GM11168 (cell line): ENCODE results near the gene SLC2A9.

Experiments
- in situ Hi-C: fragments of 300-500 bp; cut with MboI; formaldehyde crosslinking; loops from one replicate; pipeline ENCODE4 v1.12.0; 2022; ENCODE audit warnings: low sequenced_read_pairs; ENCODE audit not compliant: unreplicated experiment

SLC2A9 gene

GRCh38 chr4:9904976-9905587, 116.2 kb downstream of the SLC2A9 start:
- in situ Hi-C loops: loop anchor here (5.0 kb wide), 1 partner anchor 112 kb away; no protein-coding TSS in a partner anchor

- in situ Hi-C loops: loop anchor here (5.0 kb wide), 1 partner anchor 114 kb away; no protein-coding TSS in a partner anchor
These were observed 118.0 kb downstream of the SLC2A9 start for GRCh38 chr4:9903317-9903716.

DNA sequence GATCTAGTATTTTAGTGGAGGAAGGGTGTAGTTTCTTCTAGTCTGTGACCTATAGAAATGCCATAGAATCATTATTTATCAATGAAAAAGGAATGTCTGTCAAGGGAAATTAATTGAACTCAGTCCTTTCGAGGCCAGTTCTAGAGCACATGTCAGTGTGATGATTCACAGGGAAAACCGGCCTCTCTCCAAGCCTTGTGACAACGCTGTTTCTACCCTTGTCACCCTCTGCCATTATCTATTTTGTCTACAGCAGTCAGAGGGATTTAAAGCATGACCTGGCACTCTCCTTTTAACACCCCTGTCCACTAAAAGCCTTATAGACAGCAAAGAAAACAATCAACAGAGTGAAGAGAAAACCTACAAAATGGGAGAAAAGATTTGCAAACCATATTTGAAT, 120.0 kb downstream of the SLC2A9 start:
- in situ Hi-C loops: loop anchor here (5.0 kb wide), 1 partner anchor 116 kb away; no protein-coding TSS in a partner anchor

- in situ Hi-C loops: loop anchor here (5.0 kb wide), 1 partner anchor 117 kb away; no protein-coding TSS in a partner anchor
These were observed 120.7 kb downstream of the SLC2A9 start for GRCh38 chr4:9900633-9901032.

- in situ Hi-C loops: loop anchor here (5.0 kb wide), 1 partner anchor 118 kb away; no protein-coding TSS in a partner anchor
These were observed 121.8 kb downstream of the SLC2A9 start for GRCh38 chr4:9899306-9900055.

DNA sequence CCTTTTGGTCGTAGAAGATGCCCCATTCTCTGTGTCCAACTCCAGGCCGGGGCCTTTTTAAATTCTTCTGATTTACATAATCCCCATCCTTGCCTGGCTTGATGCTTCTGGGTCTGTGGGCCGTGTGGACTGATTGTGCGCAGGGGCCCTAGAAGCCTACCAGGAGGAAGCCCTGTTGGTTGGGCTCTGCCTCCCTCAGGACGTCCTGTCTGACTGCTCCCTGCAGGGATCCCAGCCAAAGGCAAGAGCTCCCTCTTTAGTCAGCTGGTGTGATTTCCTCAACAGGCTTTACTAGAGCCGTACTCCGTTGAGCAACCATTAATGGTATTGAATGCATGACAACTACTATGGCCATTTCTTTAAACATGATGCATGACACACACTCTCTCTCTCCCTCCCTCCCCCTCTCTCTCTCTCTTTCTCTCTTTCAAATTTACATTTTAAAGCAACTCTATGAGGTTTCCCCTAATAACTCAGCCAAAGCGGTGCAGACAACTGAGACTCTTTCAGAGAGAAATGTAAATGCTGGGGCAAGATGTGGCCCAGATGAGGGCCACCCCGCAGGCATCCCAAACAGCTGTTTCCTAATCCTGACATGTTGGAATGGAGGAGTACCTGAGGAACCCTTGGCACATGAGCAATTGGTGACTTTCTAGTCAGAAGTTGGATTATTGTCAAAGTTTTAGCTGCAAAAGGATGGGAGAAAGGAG, 122.5 kb downstream of the SLC2A9 start:
- in situ Hi-C loops: no loop called here

- in situ Hi-C loops: no loop called here
These were observed 126.0 kb downstream of the SLC2A9 start for GRCh38 chr4:9895333-9895705.

- in situ Hi-C loops: no loop called here
These were observed 126.5 kb downstream of the SLC2A9 start for GRCh38 chr4:9894644-9895332.

- in situ Hi-C loops: no loop called here
These were observed 127.8 kb downstream of the SLC2A9 start for GRCh38 chr4:9893329-9894108.

DNA sequence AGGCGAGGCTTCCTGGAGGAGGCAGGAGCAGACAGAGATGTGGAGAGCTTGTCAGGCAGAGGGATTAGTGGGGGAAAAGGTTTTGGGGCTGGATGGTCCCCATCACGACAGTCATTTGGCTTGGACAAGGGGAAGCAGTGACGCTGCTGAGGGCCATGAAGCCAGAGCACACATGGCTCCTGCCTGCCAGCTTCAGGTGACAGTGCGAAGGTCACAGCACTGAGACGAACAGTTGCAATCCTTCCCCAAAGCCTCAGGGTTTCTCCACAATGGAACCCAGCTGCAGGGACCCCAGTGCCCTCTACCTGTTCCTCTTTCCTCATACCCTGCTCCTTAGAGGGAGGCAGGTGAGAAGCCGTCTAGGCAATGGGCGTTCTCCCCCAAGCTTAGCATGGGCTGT, 129.6 kb downstream of the SLC2A9 start:
- in situ Hi-C loops: no loop called here

GRCh38 chr4:9891056-9891455, 130.2 kb downstream of the SLC2A9 start:
- in situ Hi-C loops: no loop called here

GRCh38 chr4:9889306-9889705, 132.0 kb downstream of the SLC2A9 start:
- in situ Hi-C loops: no loop called here

GRCh38 chr4:9885958-9886357, 135.3 kb downstream of the SLC2A9 start:
- in situ Hi-C loops: no loop called here

DNA sequence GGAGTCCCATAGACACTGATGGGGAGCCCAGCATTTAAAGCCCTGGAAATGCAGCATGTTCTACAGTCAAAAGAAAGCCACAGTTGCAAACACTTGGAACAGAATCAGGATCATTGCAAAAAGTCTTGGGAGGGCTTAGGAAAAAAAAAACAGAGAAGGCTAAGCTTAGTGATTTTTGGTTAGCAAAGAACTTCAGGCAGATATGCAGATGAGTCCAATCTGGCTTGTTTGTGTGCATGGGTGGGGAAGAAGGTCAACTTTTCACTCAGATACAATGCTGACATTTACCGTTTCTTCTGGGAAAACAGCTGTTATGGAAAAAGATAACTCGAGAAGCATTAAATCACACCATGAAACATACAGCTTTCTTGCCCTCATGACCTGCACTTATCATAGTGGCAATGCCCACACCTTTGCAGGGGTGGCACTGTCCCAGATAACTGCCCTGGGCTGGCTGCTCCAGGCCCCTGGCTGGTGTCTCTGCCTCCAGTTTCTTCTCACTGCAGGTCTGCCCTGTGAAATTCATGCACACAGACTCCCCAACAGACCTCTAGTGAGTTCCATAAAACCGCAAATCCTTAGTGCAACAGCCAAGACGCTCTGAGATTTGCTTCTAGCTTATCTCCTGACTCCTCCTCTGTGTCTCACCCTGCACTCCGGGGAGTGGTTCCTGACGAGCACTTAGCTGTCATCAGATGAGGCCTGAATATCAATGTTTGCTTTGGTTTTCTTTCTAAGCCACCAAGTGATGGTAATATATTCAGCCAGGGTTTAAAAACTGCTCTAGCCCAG, 140.7 kb downstream of the SLC2A9 start:
- in situ Hi-C loops: no loop called here

GRCh38 chr4:9877123-9877522, 144.2 kb downstream of the SLC2A9 start:
- in situ Hi-C loops: no loop called here

DNA sequence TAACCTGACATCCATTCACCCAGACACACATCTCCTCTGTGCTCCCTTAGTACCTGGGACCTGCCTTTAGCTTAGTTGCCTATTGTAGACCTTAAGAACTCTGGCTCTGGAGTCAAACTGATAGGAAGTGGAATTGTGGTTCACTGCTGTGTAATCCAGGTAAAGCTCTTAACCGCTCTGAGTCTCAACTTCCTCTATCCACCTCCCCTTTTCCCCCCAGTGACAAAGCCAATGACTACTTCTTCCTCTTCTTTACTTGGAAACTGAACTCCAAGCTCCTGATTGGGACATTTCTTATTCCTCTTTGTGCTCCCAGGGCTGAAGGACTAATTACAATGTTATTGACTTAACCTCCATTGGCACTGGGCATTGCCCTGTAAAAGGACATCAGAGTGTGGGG, 145.8 kb downstream of the SLC2A9 start:
- in situ Hi-C loops: no loop called here

- in situ Hi-C loops: no loop called here
These were observed 146.9 kb downstream of the SLC2A9 start for GRCh38 chr4:9874385-9874784.

- in situ Hi-C loops: no loop called here
These were observed 151.0 kb downstream of the SLC2A9 start for GRCh38 chr4:9870165-9870790.
